Ovary (tissue), 3 donors: ENCODE measurements around the gene THSD4.

Source experiments
- POLR2A ChIP-seq: fragments of 450-650 bp; IDR thresholded peaks from one replicate; pipeline ENCODE4 v1.6.1; 2017; ENCODE audit warnings: antibody characterized with exemption, mild to moderate bottlenecking, moderate library complexity
- TF ChIP-seq, protein P1 (sequence below), 3 donors: fragments of 450-650 bp in 2 of 3; fragments of 200-600 bp in 1 of 3; IDR thresholded peaks; one replicate each; pipeline versions ENCODE4 v1.5.1 to v1.8.0; 2016 to 2022; ENCODE audit warnings: antibody characterized with exemption in 3 of 3, mild to moderate bottlenecking in 1 of 3
- donor health status: DM: no; HTN: no; CAD: no.

- TF ChIP-seq, protein P1, sequence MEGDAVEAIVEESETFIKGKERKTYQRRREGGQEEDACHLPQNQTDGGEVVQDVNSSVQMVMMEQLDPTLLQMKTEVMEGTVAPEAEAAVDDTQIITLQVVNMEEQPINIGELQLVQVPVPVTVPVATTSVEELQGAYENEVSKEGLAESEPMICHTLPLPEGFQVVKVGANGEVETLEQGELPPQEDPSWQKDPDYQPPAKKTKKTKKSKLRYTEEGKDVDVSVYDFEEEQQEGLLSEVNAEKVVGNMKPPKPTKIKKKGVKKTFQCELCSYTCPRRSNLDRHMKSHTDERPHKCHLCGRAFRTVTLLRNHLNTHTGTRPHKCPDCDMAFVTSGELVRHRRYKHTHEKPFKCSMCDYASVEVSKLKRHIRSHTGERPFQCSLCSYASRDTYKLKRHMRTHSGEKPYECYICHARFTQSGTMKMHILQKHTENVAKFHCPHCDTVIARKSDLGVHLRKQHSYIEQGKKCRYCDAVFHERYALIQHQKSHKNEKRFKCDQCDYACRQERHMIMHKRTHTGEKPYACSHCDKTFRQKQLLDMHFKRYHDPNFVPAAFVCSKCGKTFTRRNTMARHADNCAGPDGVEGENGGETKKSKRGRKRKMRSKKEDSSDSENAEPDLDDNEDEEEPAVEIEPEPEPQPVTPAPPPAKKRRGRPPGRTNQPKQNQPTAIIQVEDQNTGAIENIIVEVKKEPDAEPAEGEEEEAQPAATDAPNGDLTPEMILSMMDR (IDR thresholded peaks at IDR 0.05): no peak
- no peak for TF ChIP-seq POLR2A
Observed at GRCh38 chr15:71353171-71353570, 237.9 kb downstream of the THSD4 start.
